OCI-M1 (cell line): ENCODE results near the gene NXT1.

Source experiments
- DNase-seq: peaks from one replicate; lab custom pipeline; 2025; lab: John Stamatoyannopoulos, UW

The NXT1 gene

GRCh38 chr20:23391707-23392310, 41.2 kb downstream of the NXT1 start:
- no peak for DNase-seq

GRCh38 chr20:23393996-23394775, 43.6 kb downstream of the NXT1 start:
- DNase-seq = no peak

GRCh38 chr20:23396950-23397627, 46.5 kb downstream of the NXT1 start:
- no peak for DNase-seq

GRCh38 chr20:23397961-23398360, 47.4 kb downstream of the NXT1 start:
- no peak for DNase-seq

GRCh38 chr20:23399568-23400241, 49.1 kb downstream of the NXT1 start:
- peak; percentile 15 for DNase-seq

- no peak for DNase-seq
These were observed 50.5 kb downstream of the NXT1 start for GRCh38 chr20:23401051-23401450.

GRCh38 chr20:23403751-23404150, 53.2 kb downstream of the NXT1 start:
- DNase-seq = no peak

- DNase-seq = no peak
These were observed 53.6 kb downstream of the NXT1 start for GRCh38 chr20:23404196-23404595.
